HUES64 (cell line): ENCODE data around the gene LSM10. TPM values are rescaled to one million over a fixed set of nuclear protein-coding genes. Genes with fewer than 3 reads are reported as not detected.

Source experiments
- H3K27ac ChIP-seq: 2 replicates; pipeline ENCODE4 v1.7.0; 2013; ENCODE audit warnings: low read depth, low read length, inconsistent platforms
- H3K27me3 ChIP-seq: 2 replicates; pipeline ENCODE4 v1.6.1; 2013; ENCODE audit warnings: mild to moderate bottlenecking, low read length; ENCODE audit not compliant: insufficient read depth
- H3K36me3 ChIP-seq: 2 replicates; pipeline ENCODE4 v1.6.1; 2013; ENCODE audit warnings: mild to moderate bottlenecking, low read length; ENCODE audit not compliant: insufficient read depth
- H3K4me1 ChIP-seq: 2 replicates; pipeline ENCODE4 v1.6.1; 2013; ENCODE audit warnings: mild to moderate bottlenecking, low read length, moderate library complexity; ENCODE audit not compliant: insufficient read depth
- H3K4me3 ChIP-seq: 2 replicates; pipeline ENCODE4 v1.5.1; 2013; ENCODE audit warnings: mild to moderate bottlenecking, low read length, moderate library complexity
- H3K9ac ChIP-seq: 2 replicates; pipeline ENCODE4 v1.6.1; 2013; ENCODE audit warnings: mild to moderate bottlenecking, low read depth, low read length
- H3K9me3 ChIP-seq: 2 replicates; pipeline ENCODE4 v1.6.1; 2013; ENCODE audit warnings: low read depth, low read length; ENCODE audit not compliant: insufficient read depth
- WGBS: fragments of 150-250, 120-280 bp; methylation state at CpG from one replicate; pipeline ENCODE4 v1.1.7; 2013; ENCODE audit warnings: missing lambda C conversion rate; 5-methylcytosine and 5-hydroxymethylcytosine counted together
- polyA plus RNA-seq, 2 experiments: library from polyadenylated mRNA; stranded (reverse); fragments of 50-300 nt; gene quantifications; one replicate each; pipeline ENCODE4 v1.2.3, GENCODE V29; 2013

The LSM10 gene
- polyA plus RNA-seq (2013, experiment 1 of 2) = 38.7 TPM
- 44.3 TPM for polyA plus RNA-seq (2013, experiment 2 of 2)

DNA sequence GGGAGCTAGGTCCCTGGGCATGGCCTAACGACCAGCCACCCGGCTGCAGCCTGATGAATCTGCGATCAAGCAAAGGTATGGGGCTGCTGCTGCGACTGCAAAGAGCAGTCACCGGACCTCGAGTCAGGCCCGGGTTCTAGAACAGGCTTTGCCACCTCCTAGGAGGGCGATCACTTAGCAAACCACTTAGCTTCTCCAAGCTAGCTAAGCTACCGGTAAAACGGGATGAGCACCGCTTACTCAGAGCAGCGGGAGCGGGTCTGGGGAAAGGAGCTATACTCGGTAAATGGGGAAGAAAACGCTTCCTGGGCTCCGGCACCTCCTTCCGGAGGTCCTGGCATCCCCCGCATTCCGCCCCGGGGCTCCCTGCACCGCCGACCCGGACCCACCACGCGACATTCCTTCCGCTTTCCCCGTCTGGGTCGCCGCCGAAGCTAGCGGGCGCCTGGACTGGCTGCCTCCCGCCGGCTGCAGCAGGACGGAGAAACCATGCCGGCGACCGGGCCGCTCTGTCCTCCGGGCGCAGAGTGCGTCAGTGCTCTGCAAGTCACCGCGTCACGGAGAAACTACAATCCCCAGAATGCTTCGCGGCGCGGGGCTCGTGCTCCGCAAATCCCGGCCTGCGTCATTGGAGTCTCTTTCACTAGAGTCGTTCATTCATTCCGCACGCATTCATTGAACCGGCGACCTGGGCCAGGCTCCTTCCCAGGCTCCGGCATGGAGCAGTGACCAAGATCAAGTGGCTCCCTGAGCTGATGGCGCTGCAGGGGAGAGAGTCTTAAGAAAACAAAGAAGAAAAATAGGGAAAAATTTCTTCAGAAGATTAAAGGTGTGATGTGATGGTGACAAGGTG lies at the start of gene LSM10:
Gene LSM10 (minus strand): TSS at position 531 of the 853 bp plus-strand sequence. CDS start 3,779 bp downstream, outside the sequence.
- 1% methylated on average over 60 of the region's 60 CpGs for WGBS
- H3K9me3 ChIP-seq = no peaks in the 10 kb centered on the region
- H3K36me3 ChIP-seq = peaks cover 15% of the 10 kb centered on the region
- H3K4me1 ChIP-seq = no peaks in the 10 kb centered on the region
- H3K27me3 ChIP-seq = no peaks in the 10 kb centered on the region
- peak within 1 kb of the TSS; percentile 80 for H3K9ac ChIP-seq
- H3K4me3 ChIP-seq = peak within 1 kb of the TSS; percentile 84
- peak within 1 kb of the TSS; percentile 79 for H3K27ac ChIP-seq

DNA sequence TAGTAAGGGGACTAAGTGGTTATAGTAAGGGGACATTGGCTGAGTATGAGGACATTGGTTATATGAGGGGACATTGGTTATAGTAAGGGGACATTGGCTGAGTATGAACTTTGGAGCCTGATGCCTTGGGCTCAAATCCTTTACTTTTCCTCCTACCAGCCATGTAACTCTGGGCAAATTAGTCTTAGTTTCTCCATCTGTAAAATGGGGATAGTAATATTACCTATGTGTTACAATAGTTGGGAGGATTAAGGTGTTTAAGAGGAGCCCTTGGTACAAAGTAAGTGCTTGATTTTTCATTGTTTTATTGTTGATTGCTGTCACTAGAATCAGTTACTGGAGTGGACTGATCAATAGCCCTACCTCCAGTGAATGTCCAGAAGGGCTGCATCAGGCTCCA lies 49.7 kb upstream of the LSM10 start:
- no peaks in the 10 kb centered on the region for H3K36me3 ChIP-seq

DNA sequence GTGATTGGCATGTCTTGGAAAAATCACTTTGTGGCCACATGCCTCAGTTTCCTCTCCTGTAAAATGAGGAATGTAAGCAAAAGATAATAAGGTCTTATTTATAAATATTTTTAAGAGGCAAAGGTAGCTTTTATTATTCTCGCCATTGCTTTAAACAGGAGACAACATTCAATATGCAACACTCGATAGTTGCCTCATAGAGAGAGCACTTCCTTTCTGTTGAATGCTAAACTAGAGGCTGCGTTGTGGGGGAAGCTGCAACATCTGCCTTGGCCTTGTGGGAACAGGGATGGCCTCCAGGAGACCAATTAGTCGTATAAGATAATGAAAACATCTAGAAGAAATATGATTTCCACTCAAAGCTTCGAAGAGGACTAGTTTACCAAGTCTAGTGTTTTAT lies 49.0 kb upstream of the LSM10 start:
- H3K9ac ChIP-seq = no peak overlapping the region
- H3K4me3 ChIP-seq = no peak overlapping the region
- no peaks in the 10 kb centered on the region for H3K27me3 ChIP-seq
- H3K4me1 ChIP-seq = no peaks in the 10 kb centered on the region
- no peaks in the 10 kb centered on the region for H3K9me3 ChIP-seq
- no peaks in the 10 kb centered on the region for H3K36me3 ChIP-seq
- no peak overlapping the region for H3K27ac ChIP-seq
- 73% methylated on average over 5 of the region's 5 CpGs for WGBS

More for the DNA sequence above, 49.7 kb upstream of the LSM10 start:
- Histone ChIP-seq H3K4me3 (no peak overlapping the region), H3K27me3 (no peaks in the 10 kb centered on the region), H3K9me3 (no peaks in the 10 kb centered on the region), H3K27ac (no peak overlapping the region), H3K4me1 (no peaks in the 10 kb centered on the region), H3K9ac (no peak overlapping the region)

DNA sequence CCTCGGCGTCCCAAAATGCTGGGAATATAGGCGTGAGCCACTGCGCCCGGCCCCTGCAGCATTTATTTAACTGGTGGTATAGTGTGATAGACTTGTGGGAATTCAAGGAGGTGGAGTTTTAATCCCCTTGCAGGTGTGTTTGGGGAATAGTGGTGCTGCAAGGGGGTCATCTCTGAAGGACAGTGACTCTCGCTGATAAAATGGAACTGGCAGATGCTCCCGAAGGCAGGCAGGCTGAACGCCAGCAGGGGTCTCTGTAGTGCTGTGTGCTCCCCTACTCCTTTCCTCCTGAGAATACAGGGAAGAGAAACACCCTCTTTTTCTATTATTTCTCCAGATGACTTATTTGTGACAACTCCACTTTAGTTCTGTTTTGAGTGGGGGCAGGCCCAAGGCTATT lies 48.6 kb upstream of the LSM10 start:
- Histone ChIP-seq H3K36me3 (no peaks in the 10 kb centered on the region), H3K9ac (no peak overlapping the region), H3K27me3 (no peaks in the 10 kb centered on the region), H3K27ac (no peak overlapping the region), H3K9me3 (no peaks in the 10 kb centered on the region), H3K4me3 (no peak overlapping the region), H3K4me1 (no peaks in the 10 kb centered on the region)
- WGBS = 64% methylated on average over 8 of the region's 8 CpGs

DNA sequence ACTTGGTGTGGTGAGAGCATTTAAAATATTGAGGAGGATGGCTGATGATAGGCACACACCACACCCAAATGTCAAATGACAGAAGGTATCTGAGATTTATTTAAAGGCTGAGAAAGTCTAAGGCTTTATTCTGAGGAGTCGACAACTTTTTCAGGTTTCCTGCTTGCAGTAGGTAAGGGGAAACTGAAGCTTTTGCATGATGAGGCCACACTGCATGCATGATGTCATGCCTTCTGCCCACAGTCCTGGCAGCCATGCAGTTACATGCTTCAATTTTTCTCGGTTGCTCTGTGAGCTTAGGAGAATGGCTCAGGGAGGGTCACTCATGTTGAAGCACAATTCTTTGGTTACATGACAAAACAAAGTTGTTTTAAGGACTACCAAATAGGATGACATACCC lies 45.6 kb upstream of the LSM10 start:
- Histone ChIP-seq H3K27me3 (no peaks in the 10 kb centered on the region), H3K27ac (no peak overlapping the region), H3K9ac (no peak overlapping the region), H3K36me3 (no peaks in the 10 kb centered on the region), H3K4me3 (no peak overlapping the region), H3K4me1 (peaks cover 9% of the 10 kb centered on the region; the same call in 1 of the 2 replicates), H3K9me3 (no peaks in the 10 kb centered on the region)
- WGBS = 93% methylated on average over 2 of the region's 2 CpGs

DNA sequence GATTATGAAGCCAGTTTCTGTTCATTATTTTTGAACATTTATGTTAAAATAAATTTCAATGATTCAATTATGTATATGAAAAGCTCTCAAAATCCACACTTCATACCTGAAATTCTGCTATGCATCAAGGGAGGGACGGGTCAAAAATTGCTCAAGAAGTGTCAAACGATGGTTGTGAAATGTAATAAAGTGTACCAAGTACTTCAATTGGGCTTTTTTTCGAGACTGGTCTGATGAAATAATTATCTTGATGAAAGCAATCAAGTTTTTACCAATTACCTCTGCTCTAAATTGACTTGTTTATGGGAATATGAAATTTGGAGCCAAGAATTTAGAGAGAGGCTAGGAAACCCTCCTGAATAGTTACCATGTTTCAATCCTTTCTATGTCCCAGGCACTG lies 44.6 kb upstream of the LSM10 start:
- no peak overlapping the region for H3K4me3 ChIP-seq
- H3K4me1 ChIP-seq = peaks cover 9% of the 10 kb centered on the region; the same call in 1 of the 2 replicates
- no peak overlapping the region for H3K27ac ChIP-seq
- no peaks in the 10 kb centered on the region for H3K36me3 ChIP-seq
- H3K27me3 ChIP-seq = no peaks in the 10 kb centered on the region
- H3K9me3 ChIP-seq = no peaks in the 10 kb centered on the region
- H3K9ac ChIP-seq = no peak overlapping the region
- 83% methylated on average over 3 of the region's 3 CpGs for WGBS

DNA sequence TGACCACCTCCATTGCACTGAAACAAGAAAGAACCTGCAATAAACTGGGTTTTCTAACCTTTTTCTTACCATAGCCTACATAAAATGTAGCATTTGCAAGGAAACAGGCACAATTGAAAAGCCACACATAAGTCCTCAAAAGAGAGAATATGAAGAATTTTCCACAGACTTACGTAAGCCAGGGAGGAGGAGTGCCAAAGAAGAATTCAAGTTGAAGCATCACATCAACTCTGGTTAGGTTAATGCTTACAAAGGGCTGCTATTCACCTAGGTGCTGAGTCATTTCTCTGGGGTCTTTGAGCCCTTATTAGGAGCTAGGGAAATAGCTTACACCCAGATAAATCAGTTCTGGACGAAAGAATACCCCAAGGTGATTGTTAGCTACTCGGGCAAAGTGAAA lies 42.9 kb upstream of the LSM10 start:
- WGBS = 86% methylated on average over 3 of the region's 3 CpGs
- Histone ChIP-seq H3K9ac (no peak overlapping the region), H3K36me3 (no peaks in the 10 kb centered on the region), H3K4me3 (no peak overlapping the region), H3K27ac (no peak overlapping the region), H3K9me3 (no peaks in the 10 kb centered on the region), H3K4me1 (peaks cover 9% of the 10 kb centered on the region; the same call in 1 of the 2 replicates), H3K27me3 (no peaks in the 10 kb centered on the region)

DNA sequence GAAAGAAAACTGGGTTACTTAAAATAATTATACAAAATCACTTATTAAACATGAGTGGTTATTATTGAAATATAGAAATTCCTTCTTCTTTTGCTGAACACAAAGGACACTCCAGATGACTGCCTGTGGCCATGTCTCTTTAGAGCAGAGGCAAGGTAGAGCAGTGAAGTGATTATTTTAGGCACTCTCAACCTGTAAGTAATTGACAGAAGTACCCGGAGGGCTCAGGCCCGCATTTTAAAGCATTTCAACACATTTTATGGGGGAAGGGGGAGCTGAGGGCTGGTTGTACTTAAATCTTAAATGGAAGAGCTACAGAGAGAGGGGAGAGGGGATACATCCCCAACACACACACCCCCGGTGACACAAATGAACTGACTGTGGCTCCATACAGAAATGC lies 42.3 kb upstream of the LSM10 start:
- Histone ChIP-seq H3K4me1 (peaks cover 9% of the 10 kb centered on the region; the same call in 1 of the 2 replicates), H3K4me3 (no peak overlapping the region), H3K27ac (no peak overlapping the region), H3K27me3 (no peaks in the 10 kb centered on the region), H3K36me3 (no peaks in the 10 kb centered on the region), H3K9me3 (no peaks in the 10 kb centered on the region), H3K9ac (no peak overlapping the region)
- 60% methylated on average over 3 of the region's 3 CpGs for WGBS

DNA sequence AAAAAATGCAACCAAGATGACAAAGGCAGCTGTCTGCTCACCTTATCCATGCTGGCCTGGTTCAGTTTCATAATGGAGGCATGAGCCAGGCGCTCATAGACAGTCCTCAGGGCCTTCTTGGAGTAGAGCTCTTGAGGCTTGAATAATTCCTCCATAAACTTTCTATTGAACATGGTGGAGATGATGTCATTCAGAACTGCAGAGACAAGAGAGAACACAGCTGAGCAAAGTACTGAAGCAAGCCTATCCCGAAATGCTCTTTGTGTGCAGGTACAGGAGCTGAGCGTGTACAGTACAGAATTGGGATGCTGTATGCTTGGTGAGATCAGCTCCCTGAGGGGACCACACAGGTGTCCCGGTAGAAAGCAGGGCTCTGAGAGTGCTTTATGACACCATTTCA lies 41.0 kb upstream of the LSM10 start:
- Histone ChIP-seq H3K4me1 (peaks cover 9% of the 10 kb centered on the region; the same call in 1 of the 2 replicates), H3K27ac (no peak overlapping the region), H3K9ac (no peak overlapping the region), H3K9me3 (no peaks in the 10 kb centered on the region), H3K4me3 (no peak overlapping the region), H3K36me3 (no peaks in the 10 kb centered on the region), H3K27me3 (no peaks in the 10 kb centered on the region)
- WGBS = 88% methylated on average over 4 of the region's 4 CpGs

DNA sequence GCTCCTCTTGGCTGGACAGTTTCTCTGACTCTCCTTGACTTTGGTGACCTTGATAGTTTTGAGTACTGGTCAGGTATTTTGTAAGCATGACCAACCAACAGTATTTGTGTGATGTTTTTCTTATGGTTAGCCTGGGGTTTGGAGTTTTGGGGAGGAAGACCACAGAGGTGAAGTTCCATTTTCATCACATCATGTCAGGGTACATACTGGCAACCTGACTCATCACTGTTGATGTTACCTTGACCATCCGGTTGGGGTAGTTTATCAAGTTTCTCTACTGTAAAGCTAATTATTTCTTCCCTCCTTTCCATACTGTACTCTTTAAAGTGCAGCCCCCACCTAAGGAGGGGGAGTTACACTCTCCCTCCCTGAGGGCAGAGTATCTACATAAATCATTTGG lies 39.1 kb upstream of the LSM10 start:
- no peaks in the 10 kb centered on the region for H3K9me3 ChIP-seq
- WGBS = 100% methylated on average over 1 of the region's 1 CpG
- H3K36me3 ChIP-seq = no peaks in the 10 kb centered on the region
- H3K27ac ChIP-seq = no peak overlapping the region
- no peak overlapping the region for H3K4me3 ChIP-seq
- no peak overlapping the region for H3K9ac ChIP-seq
- H3K4me1 ChIP-seq = peaks cover 9% of the 10 kb centered on the region; the same call in 1 of the 2 replicates
- no peaks in the 10 kb centered on the region for H3K27me3 ChIP-seq

DNA sequence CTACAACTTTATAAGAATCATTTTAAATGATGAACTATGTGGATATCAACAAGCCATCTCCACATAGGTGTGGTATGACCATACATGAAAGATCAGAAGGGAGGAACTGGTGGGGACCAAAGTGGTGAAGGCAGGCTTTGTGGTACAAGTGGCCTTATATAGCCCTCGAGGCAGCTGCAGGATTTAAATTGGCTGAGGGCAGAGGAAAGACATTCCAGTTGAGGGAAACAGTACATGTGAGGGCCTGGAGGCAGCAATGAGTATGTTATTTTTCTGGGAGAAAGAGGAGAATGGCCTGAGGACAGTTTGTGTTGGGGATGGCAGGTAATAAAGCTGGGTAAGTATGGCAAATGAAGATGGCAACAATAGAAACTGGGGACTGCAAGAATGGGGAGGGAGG lies 35.4 kb upstream of the LSM10 start:
- Histone ChIP-seq H3K27me3 (no peaks in the 10 kb centered on the region), H3K4me1 (no peaks in the 10 kb centered on the region), H3K9ac (no peak overlapping the region), H3K27ac (no peak overlapping the region), H3K4me3 (no peak overlapping the region), H3K9me3 (no peaks in the 10 kb centered on the region), H3K36me3 (no peaks in the 10 kb centered on the region)
- WGBS = 74% methylated on average over 1 of the region's 1 CpG
